Measurements from ENCODE around the gene CACNA2D4. TPM values are rescaled to one million over a fixed set of nuclear protein-coding genes. Genes with fewer than 3 reads are reported as not detected.

Gene CACNA2D4
- total RNA-seq, 1 donor from 2014 or later = 6.1 TPM

Other genes starting within 250 kb of the CACNA2D4 start
- 69.4 and 75.2 TPM in 2 replicates for gene ADIPOR2, start 227.6 kb downstream of the CACNA2D4 start, total RNA-seq
- not detected in 2 replicates for gene LRTM2, start 98.1 kb downstream of the CACNA2D4 start, total RNA-seq
- gene DCP1B, start 85.8 kb upstream of the CACNA2D4 start, total RNA-seq = 8.8 and 9.8 TPM in 2 replicates
- gene CACNA1C, start 134.3 kb upstream of the CACNA2D4 start, total RNA-seq = 0.18 and 0.27 TPM in 2 replicates